Kidney (tissue), 14 donors: ENCODE results near the gene TRPM3. TPM values are rescaled to one million over a fixed set of nuclear protein-coding genes. Genes with fewer than 3 reads are reported as not detected.

Source experiments
- DNase-seq, 5 donors: peaks; one replicate each; pipeline ENCODE4 v3.0.0-alpha.2; 2013 to 2020
- FAIRE-seq: peaks from 2 replicates; lab custom pipeline; 2012; peaks lifted over from hg19 to GRCh38; lab: Jason Lieb, UNC
- H3K27ac ChIP-seq, 2 donors: one replicate each; pipeline ENCODE4 v1.7.0; 2013; ENCODE audit warnings: low read depth in 2 of 2, low read length in 2 of 2, inconsistent platforms in 1 of 2
- H3K27me3 ChIP-seq: one replicate; pipeline ENCODE4 v1.7.1; 2013; ENCODE audit warnings: low read length, inconsistent platforms; ENCODE audit not compliant: control insufficient read depth, insufficient read depth
- H3K36me3 ChIP-seq, 3 donors: one replicate each; pipeline versions ENCODE4 v1.7.0 to v1.7.1; 2013; ENCODE audit warnings: low read length in 3 of 3, control low read depth in 1 of 3, inconsistent platforms in 1 of 3; ENCODE audit not compliant: insufficient read depth in 3 of 3, control insufficient read depth in 2 of 3
- H3K4me1 ChIP-seq, 3 donors: one replicate each; pipeline versions ENCODE4 v1.7.0 to v1.7.1; 2013; ENCODE audit warnings: low read length in 3 of 3, inconsistent platforms in 1 of 3, low read depth in 1 of 3; ENCODE audit not compliant: control insufficient read depth in 2 of 3, insufficient read depth in 2 of 3
- H3K4me3 ChIP-seq, 3 donors: one replicate each; pipeline versions ENCODE4 v1.7.0 to v1.8.1; 2013; ENCODE audit warnings: low read length in 3 of 3, control low read depth in 1 of 3, inconsistent platforms in 1 of 3
- H3K9ac ChIP-seq, 3 donors: one replicate each; pipeline versions ENCODE4 v1.7.0 to v1.7.1; 2013; ENCODE audit warnings: low read length in 3 of 3, control low read depth in 1 of 3, inconsistent platforms in 1 of 3
- H3K9me3 ChIP-seq, 3 donors: one replicate each; pipeline versions ENCODE4 v1.7.0 to v1.7.1; 2013; ENCODE audit warnings: low read length in 3 of 3, control low read depth in 1 of 3, inconsistent platforms in 1 of 3; ENCODE audit not compliant: control insufficient read depth in 2 of 3, insufficient read depth in 1 of 3
- CTCF ChIP-seq: IDR thresholded peaks from 3 replicates; pipeline ENCODE4 v1.5.1; 2012; ENCODE audit warnings: mild to moderate bottlenecking, moderate library complexity, borderline replicate concordance; ENCODE audit not compliant: insufficient read depth; ENCODE audit errors: extremely low read depth
- intact Hi-C: fragments of 100-400 bp; cut with DNase I; formaldehyde crosslinking; loops from one replicate; pipeline ENCODE4 v1.11.1; 2022
- polyA plus RNA-seq: library from polyadenylated mRNA; stranded (reverse); fragments of 350-450 nt; fragmentation: Illumina TruSeq; extraction: RNeasy Lipid Tissue Mini Kit (QIAGEN cat#74804); gene quantifications from one replicate; pipeline ENCODE4 v1.2.3, GENCODE V29; 2014; ENCODE audit warnings: low read depth, low replicate concordance; ENCODE audit not compliant: insufficient read depth
- total RNA-seq: library from RNA; stranded (reverse); fragmentation: NEBNext Ultra II Directional; extraction: Animal tissue kit (Norgen Biotek cat#: 25700); gene quantifications from one replicate; pipeline ENCODE4 v1.2.1, GENCODE V29; 2021
- donor health status: control.
- donor health status: control.
- donor health status: control.
- donor health status: control.
- donor health status: control.
- donor health status: DM: yes; HTN: yes; CAD: no.
- donor health status: Normal renal cell carcinoma (clear cell type).

TRPM3 gene
- total and polyA plus RNA-seq, 2 donors from 2014 or later = 8.8 to 11.4 TPM

- H3K4me3 ChIP-seq = no peak overlapping the region
- peaks cover 0 to 10% (median 9%) of the 10 kb centered on the region in 3 donors for H3K4me1 ChIP-seq
- peaks cover 0 to 12% (median 0%) of the 10 kb centered on the region in 3 donors for H3K36me3 ChIP-seq
- DNase-seq (peak in 3 of 5 donors; percentile 21 to 57 (median 51)), FAIRE-seq (no peak)
- no peak overlapping the region for H3K9ac ChIP-seq
- H3K27me3 ChIP-seq = no peaks in the 10 kb centered on the region
- intact Hi-C loops = no loop called here
- no peaks in the 10 kb centered on the region for H3K9me3 ChIP-seq
- no peak overlapping the region for H3K27ac ChIP-seq
- no peak for TF ChIP-seq CTCF
Observed at GRCh38 chr9:70553707-70554673, 567.4 kb downstream of the TRPM3 start.

GRCh38 chr9:70552561-70552960 is 568.9 kb downstream of the TRPM3 start:
- Histone ChIP-seq H3K36me3 (peaks cover 0 to 12% (median 5%) of the 10 kb centered on the region in 3 donors), H3K9me3 (no peaks in the 10 kb centered on the region), H3K27me3 (no peaks in the 10 kb centered on the region), H3K27ac (no peak overlapping the region), H3K4me1 (peaks cover 0 to 10% (median 9%) of the 10 kb centered on the region in 3 donors), H3K4me3 (no peak overlapping the region), H3K9ac (no peak overlapping the region)
- TF ChIP-seq CTCF = no peak
- no peak for DNase-seq
- no peak for FAIRE-seq
- intact Hi-C loops = no loop called here

- no peaks in the 10 kb centered on the region for H3K27me3 ChIP-seq
- no peak overlapping the region for H3K4me3 ChIP-seq
- H3K27ac ChIP-seq = no peak overlapping the region
- no peak for TF ChIP-seq CTCF
- DNase-seq (no peak), FAIRE-seq (no peak)
- no peaks in the 10 kb centered on the region for H3K9me3 ChIP-seq
- peaks cover 0 to 10% (median 9%) of the 10 kb centered on the region in 3 donors for H3K4me1 ChIP-seq
- peaks cover 0 to 12% (median 10%) of the 10 kb centered on the region in 3 donors for H3K36me3 ChIP-seq
- intact Hi-C loops = no loop called here
- H3K9ac ChIP-seq = no peak overlapping the region
Observed at GRCh38 chr9:70551801-70552200, 569.6 kb downstream of the TRPM3 start.
